Erythroblast (primary cell): ENCODE results near the gene ABHD3.
"Not testable (repeated sequence)": the region's sequence is repeated elsewhere in the genome, so short reads cannot be mapped to it uniquely, and the experiment has no call there.

Experiments used
- DNase-seq, 2 experiments: peaks; one replicate each; lab custom pipeline; 2025; lab: John Stamatoyannopoulos, UW
- GATA1 ChIP-seq: IDR thresholded peaks from 2 replicates; pipeline ENCODE4 v1.6.1; 2011; ENCODE audit warnings: low read depth, mild to moderate bottlenecking, control low read depth, low read length, moderate library complexity
- POLR2A ChIP-seq: IDR thresholded peaks from 2 replicates; pipeline ENCODE4 v1.6.1; 2011; ENCODE audit warnings: mild to moderate bottlenecking, low read length

The ABHD3 gene

DNA sequence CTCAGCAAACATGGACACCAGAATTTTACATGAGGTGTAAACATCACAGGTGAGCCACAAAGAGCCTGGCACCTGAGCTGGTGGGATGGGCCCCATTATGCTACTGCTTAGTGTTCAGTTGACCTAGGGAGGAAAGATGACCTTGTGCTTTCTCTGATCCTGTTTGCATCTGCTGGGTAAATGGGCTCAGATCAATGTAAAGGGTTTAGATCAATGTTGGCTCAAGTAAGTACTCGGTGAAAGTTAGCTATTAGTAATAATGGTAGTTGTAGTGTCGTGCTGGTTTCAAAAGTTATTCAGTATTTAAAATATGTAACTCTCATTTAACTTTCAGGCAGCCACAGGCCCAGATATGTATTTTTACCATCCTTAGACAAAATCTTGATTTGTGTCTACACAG is 19.8 kb downstream of the ABHD3 start:
- no peak for DNase-seq
- no peak for TF ChIP-seq GATA1
- no peak for TF ChIP-seq POLR2A

- DNase-seq = peak; percentile 59 to 80
- no peak for TF ChIP-seq GATA1
- no peak for TF ChIP-seq POLR2A
These were observed 22.1 kb downstream of the ABHD3 start for GRCh38 chr18:21682371-21683051.

- no peak for TF ChIP-seq GATA1
- TF ChIP-seq POLR2A = no peak
- no peak for DNase-seq
These were observed 24.4 kb downstream of the ABHD3 start for GRCh38 chr18:21680161-21680560.

GRCh38 chr18:21678859-21679258 is 25.7 kb downstream of the ABHD3 start:
- TF ChIP-seq POLR2A = no peak
- no peak for TF ChIP-seq GATA1
- DNase-seq = no peak

DNA sequence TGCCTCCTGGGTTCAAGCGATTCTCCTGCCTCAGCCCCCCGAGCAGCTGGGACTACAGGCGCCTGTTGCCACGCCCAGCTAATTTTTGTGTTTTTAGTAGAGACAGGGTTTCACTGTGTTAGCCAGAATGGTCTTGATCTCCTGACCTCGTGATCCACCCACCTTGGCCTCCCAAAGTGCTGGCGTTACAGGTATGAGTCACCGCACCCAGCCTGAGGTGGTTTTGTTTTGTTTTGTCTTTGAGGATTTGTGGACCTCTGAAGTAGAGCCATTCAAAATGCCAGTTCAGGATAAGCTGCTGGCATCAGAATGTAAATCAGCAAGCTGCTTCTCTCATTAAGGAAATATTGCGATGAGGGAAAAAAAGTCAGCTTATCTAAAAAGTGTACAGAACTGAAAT is 29.2 kb downstream of the ABHD3 start:
- DNase-seq = not testable (repeated sequence)

DNA sequence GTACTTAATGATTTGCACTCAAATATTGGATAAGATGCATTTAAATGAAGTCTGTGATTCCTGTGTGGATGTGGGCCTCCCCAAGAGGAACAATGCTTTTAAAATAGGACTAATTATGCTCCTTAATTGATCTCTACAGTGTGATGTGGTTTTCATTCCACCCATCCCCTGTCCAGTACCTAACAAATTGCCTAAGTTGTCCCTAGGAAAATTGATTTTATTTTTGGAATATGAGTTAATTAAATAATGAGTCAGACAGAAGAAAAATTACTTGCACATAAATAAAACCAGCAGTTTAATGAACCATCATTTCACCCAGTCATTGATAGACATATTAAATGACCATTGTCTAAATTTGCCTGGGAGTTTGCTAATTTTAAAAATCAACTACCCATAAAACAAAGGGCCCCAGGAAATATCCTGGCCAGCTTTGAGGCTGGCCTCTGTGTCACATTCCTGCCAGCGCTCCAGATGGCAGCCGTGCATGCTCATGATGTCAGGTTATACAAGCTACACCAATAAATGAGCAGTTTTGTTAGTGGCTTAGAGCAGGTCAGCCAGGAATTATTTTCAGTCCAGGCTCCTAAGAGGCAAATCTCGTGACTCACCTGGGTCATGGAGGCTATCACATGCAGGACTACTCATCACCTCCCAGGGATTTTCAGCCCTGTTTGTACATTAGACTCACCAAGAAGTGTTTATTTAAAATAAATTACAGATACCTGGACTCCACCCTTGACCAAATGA is 31.9 kb downstream of the ABHD3 start:
- TF ChIP-seq POLR2A (no peak), GATA1 (no peak)
- no peak for DNase-seq

DNA sequence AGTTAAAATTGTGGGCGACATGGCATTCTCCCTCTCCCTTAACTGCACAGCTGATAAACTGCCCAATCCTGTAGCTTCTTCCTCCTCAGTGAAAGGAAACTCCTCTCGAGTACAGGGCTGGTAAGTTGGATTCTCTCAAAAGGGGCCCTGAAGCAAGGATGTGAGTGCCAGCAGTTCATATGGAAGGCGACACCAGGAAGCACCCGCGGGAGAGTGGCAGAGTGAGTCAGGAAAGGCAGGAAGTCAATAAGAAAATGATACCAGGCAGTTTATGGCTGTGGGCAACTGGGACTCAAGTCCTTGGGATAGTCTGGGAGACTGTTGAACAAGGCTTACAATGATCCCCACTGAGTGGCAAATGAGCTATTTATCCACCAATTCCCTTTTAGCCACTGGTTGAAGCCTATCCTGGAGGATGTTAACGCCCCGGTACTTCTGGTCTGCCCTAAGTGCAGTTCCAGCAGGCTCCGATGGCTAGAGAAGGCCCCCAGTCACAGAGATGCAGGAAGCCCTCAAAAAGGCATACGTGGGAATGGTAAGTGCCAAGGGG is 34.8 kb downstream of the ABHD3 start:
- no peak for TF ChIP-seq POLR2A
- no peak for TF ChIP-seq GATA1
- DNase-seq = no peak

DNA sequence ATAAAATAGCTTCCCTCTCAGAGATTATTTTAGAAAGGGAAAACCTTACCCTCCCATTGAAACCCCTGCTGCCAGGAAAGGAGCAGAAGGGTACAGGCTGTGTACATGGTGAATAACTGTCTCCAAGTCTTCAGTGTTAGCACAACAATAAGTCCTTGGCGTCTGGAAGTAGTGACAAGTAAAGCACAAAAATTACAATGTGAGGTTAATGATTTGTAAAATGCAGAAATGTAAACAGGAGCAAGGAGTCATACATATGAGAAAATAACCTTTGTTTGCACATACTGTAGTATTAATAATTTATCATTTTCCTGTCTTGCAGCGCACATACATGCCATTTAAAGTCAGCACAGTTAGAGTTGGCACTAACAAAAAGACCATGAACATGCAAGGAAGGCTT is 40.5 kb downstream of the ABHD3 start:
- DNase-seq = no peak
- no peak for TF ChIP-seq GATA1
- TF ChIP-seq POLR2A = no peak

DNA sequence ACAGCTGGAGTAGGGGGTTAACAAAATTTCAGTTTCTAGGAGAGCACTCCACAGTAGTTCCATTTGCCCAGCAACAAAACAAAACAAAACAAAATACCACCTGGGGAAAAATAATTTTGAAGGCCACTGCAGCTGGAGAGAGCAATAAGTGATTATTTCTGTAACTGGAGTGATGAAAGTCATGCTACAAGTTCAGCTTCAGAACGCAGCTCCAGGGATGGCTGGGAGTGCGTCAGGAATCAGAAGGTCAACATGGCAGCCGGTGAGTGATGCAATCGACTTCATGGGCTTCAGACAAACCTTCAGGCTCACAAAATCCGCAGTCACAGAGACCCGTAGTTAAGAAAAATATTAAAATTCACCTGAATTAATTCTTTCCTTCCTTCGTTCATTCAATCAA is 41.0 kb downstream of the ABHD3 start:
- no peak for DNase-seq
- no peak for TF ChIP-seq GATA1
- no peak for TF ChIP-seq POLR2A

DNA sequence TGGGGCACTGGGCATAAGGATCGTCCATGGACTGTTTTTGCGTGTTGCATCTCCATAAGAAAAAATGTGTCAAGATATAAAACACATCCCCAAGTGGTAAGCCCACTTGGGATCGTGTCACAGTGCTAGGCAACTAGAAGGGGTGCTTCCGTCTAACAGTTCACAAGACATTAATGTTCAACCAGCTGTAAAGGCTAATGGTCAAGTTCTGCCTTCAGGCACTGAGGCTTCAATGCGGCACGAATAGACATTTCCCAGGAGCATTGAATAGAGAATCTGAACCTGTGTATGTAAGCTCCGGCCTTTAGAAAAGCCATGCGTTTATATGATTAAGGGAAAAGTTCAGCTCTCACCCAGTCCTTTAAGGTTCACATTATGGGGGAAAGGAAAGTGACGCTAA is 42.0 kb downstream of the ABHD3 start:
- TF ChIP-seq GATA1 = no peak
- no peak for TF ChIP-seq POLR2A
- no peak for DNase-seq

GRCh38 chr18:21660078-21660477 is 44.5 kb downstream of the ABHD3 start:
- DNase-seq = no peak
- TF ChIP-seq GATA1 (no peak), POLR2A (no peak)

DNA sequence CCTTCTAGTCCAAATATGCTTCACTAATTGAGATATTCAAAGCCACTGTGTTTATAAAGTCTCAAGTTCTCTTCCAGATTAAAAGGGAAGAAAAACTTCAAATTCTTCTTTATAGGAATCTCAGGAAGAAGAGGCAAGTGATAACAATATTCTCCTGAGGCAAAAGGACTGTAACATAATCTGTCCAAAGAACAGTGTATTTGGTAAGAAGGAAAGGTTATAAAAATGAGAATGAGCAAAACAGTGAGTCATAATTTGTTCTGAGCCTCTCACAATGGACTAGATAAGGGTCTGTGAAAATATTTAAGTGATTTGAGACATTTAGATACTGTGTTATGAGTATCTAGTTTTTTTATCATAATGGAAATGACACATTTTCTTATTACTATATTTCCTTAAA is 48.2 kb downstream of the ABHD3 start:
- DNase-seq = no peak
- TF ChIP-seq GATA1 = no peak
- no peak for TF ChIP-seq POLR2A

GRCh38 chr18:21653361-21653760 is 51.2 kb downstream of the ABHD3 start:
- no peak for TF ChIP-seq POLR2A
- no peak for TF ChIP-seq GATA1
- DNase-seq = no peak

DNA sequence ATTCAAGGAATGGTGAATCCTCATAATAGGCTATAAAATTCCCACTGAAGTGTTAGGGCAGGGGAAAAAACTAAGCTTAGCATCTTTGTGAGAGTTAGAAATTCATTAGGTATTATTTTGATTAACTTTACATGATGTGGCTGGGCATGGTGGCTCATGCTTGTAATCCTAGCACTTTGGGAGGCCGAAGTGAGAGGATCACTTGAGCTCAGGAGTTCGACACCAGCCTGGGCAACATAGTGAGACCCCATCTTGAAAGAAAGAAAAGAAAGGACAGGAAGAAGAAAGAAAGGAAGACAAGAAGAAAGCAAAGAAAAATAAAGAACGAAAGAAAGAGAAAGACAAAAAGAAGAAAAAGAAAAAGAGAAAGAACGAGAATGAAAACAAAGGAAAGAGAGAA is 52.5 kb downstream of the ABHD3 start:
- TF ChIP-seq POLR2A = no peak
- no peak for TF ChIP-seq GATA1
- no peak for DNase-seq

DNA sequence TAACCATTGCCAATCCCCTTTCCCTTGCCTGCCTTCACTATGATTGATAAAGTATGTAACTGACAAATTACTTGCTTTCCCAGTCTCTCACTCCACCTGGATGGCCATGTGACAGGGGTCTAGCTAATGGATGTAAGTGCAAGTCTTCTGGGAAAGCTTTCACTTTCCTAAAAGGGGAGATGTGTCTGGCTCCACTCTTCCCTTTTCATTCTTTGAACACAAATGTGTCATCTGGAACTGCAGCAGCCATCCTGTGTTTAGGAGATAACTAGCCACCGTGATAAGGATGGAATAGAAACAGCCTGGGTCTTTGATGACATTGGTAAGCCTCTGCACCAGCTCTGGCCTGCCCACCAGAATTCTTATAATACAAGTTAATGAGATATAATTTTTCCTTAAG is 54.3 kb downstream of the ABHD3 start:
- peak; percentile 73 to 88 for DNase-seq
- TF ChIP-seq POLR2A = no peak
- TF ChIP-seq GATA1 = no peak

- DNase-seq = not testable (repeated sequence)
These were observed 64.2 kb downstream of the ABHD3 start for GRCh38 chr18:21640375-21640774.
